Neural progenitor cell (in vitro differentiated cells): ENCODE results near the gene ENPP7. TPM values are rescaled to one million over a fixed set of nuclear protein-coding genes. Genes with fewer than 3 reads are reported as not detected.
"Not testable (repeated sequence)": the region's sequence is repeated elsewhere in the genome, so short reads cannot be mapped to it uniquely, and the experiment has no call there.

Source experiments
- DNase-seq: peaks from one replicate; pipeline ENCODE4 v3.0.0-alpha.2; 2016; ENCODE audit warnings: low spot score
- H2AFZ ChIP-seq: fragments of 200-600 bp; sonication (generic); replicated peaks from 2 replicates; pipeline ENCODE4 v1.6.1; 2016; ENCODE audit warnings: antibody characterized with exemption
- H3F3A ChIP-seq: fragments of 200-600 bp; sonication (generic); 2 replicates; pipeline ENCODE4 v1.6.1; 2016; ENCODE audit warnings: antibody characterized with exemption, low read depth
- H3K27ac ChIP-seq: fragments of 200-600 bp; sonication (generic); 2 replicates; pipeline ENCODE4 v1.5.1; 2016; ENCODE audit warnings: mild to moderate bottlenecking
- H3K27me3 ChIP-seq: fragments of 200-600 bp; sonication (generic); 2 replicates; pipeline ENCODE4 v1.6.1; 2016; ENCODE audit warnings: mild to moderate bottlenecking, moderate library complexity
- H3K36me3 ChIP-seq: fragments of 200-600 bp; sonication (generic); 2 replicates; pipeline ENCODE4 v1.5.1; 2016
- H3K4me1 ChIP-seq: fragments of 200-600 bp; sonication (generic); 2 replicates; pipeline ENCODE4 v1.6.1; 2016; ENCODE audit warnings: mixed run types
- H3K4me2 ChIP-seq: fragments of 200-600 bp; sonication (generic); 2 replicates; pipeline ENCODE4 v1.6.1; 2016
- H3K4me3 ChIP-seq: fragments of 200-600 bp; sonication (generic); 2 replicates; pipeline ENCODE4 v1.5.1; 2016
- H3K79me2 ChIP-seq: fragments of 200-600 bp; sonication (generic); 2 replicates; pipeline ENCODE4 v1.6.1; 2016; ENCODE audit warnings: low read depth
- H3K9ac ChIP-seq: fragments of 200-600 bp; sonication (generic); 2 replicates; pipeline ENCODE4 v1.6.1; 2016
- H3K9me3 ChIP-seq: fragments of 200-600 bp; sonication (generic); 2 replicates; pipeline ENCODE4 v1.5.1; 2016; ENCODE audit warnings: low read depth
- H4K20me1 ChIP-seq: fragments of 200-600 bp; sonication (generic); 2 replicates; pipeline ENCODE4 v1.6.1; 2016; ENCODE audit warnings: low read depth
- H3K27ac Mint-ChIP-seq: 3 replicates; pipeline ENCODE4 v1.8.0; 2021; ENCODE audit warnings: mixed read lengths
- H3K27me3 Mint-ChIP-seq: 2 replicates; pipeline ENCODE4 v1.8.0; 2022; ENCODE audit warnings: low read depth, mild to moderate bottlenecking, inconsistent platforms, moderate library complexity, mixed read lengths; ENCODE audit not compliant: insufficient read depth
- H3K36me3 Mint-ChIP-seq: 3 replicates; pipeline ENCODE4 v1.8.0; 2021; ENCODE audit warnings: mixed read lengths
- H3K4me1 Mint-ChIP-seq: 3 replicates; pipeline ENCODE4 v1.8.0; 2021; ENCODE audit warnings: mixed read lengths
- H3K4me3 Mint-ChIP-seq: 3 replicates; pipeline ENCODE4 v1.8.0; 2021; ENCODE audit warnings: mild to moderate bottlenecking, moderate library complexity, mixed read lengths
- H3K9me3 Mint-ChIP-seq: 3 replicates; pipeline ENCODE4 v1.8.0; 2020; ENCODE audit warnings: mixed read lengths
- EZH2 ChIP-seq: fragments of 200-600 bp; sonication (generic); IDR thresholded peaks from 2 replicates; pipeline ENCODE4 v1.6.1; 2017; ENCODE audit warnings: antibody characterized with exemption, mild to moderate bottlenecking, moderate library complexity
- EZH2phosphoT487 ChIP-seq: fragments of 200-600 bp; sonication (generic); IDR thresholded peaks from 2 replicates; pipeline ENCODE4 v1.6.1; 2017; ENCODE audit warnings: antibody characterized with exemption
- total RNA-seq: library from RNA; depleted of rRNA; stranded (reverse); fragments of >200 nt; gene quantifications from 2 replicates; pipeline ENCODE4 v1.2.3, GENCODE V29; 2015; ENCODE audit warnings: low replicate concordance
- TF ChIP-seq, protein P1 (sequence below): fragments of 200-600 bp; sonication (generic); IDR thresholded peaks from 2 replicates; pipeline ENCODE4 v1.5.1; 2017; ENCODE audit warnings: antibody characterized with exemption, mild to moderate bottlenecking

ENPP7 gene
- total RNA-seq, 1 donor from 2014 or later = not detected

DNA sequence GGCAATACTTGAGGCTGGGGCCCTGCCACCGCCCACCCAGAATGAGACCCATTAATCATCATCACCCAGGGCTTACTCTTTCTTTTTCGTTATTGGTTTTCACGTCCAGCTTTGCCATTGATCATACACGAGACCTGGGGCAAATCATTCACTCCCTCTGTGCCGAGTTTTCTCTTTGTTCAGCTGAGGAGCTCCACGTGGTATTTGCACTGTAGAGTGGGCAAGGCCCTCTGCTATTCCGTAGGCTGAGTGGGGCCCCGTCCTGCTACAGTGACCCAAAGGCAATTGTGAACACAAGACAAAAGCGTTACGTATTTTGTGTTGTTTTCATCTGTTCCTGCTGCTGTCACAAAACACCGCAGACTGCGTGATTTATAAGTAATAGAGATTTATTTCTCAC, 23.6 kb downstream of the ENPP7 start:
- no peak overlapping the region for H3K4me2 ChIP-seq
- H4K20me1 ChIP-seq = no peaks in the 10 kb centered on the region
- H2AFZ ChIP-seq = no peak overlapping the region
- peaks cover 28% of the 10 kb centered on the region for H3K27me3 ChIP-seq
- H3K4me1 Mint-ChIP-seq = peaks cover 4% of the 10 kb centered on the region
- H3F3A ChIP-seq = peaks cover 7% of the 10 kb centered on the region
- no peaks in the 10 kb centered on the region for H3K36me3 ChIP-seq
- H3K27ac ChIP-seq = no peak overlapping the region
- H3K4me3 ChIP-seq = no peak overlapping the region
- no peaks in the 10 kb centered on the region for H3K79me2 ChIP-seq
- no peak overlapping the region for H3K9ac ChIP-seq
- no peak overlapping the region for H3K4me3 Mint-ChIP-seq
- H3K9me3 ChIP-seq = no peaks in the 10 kb centered on the region
- H3K27ac Mint-ChIP-seq = no peak overlapping the region
- no peaks in the 10 kb centered on the region for H3K4me1 ChIP-seq
- DNase-seq = no peak
- H3K9me3 Mint-ChIP-seq = no peaks in the 10 kb centered on the region
- H3K36me3 Mint-ChIP-seq = no peaks in the 10 kb centered on the region
- TF ChIP-seq, protein P1, sequence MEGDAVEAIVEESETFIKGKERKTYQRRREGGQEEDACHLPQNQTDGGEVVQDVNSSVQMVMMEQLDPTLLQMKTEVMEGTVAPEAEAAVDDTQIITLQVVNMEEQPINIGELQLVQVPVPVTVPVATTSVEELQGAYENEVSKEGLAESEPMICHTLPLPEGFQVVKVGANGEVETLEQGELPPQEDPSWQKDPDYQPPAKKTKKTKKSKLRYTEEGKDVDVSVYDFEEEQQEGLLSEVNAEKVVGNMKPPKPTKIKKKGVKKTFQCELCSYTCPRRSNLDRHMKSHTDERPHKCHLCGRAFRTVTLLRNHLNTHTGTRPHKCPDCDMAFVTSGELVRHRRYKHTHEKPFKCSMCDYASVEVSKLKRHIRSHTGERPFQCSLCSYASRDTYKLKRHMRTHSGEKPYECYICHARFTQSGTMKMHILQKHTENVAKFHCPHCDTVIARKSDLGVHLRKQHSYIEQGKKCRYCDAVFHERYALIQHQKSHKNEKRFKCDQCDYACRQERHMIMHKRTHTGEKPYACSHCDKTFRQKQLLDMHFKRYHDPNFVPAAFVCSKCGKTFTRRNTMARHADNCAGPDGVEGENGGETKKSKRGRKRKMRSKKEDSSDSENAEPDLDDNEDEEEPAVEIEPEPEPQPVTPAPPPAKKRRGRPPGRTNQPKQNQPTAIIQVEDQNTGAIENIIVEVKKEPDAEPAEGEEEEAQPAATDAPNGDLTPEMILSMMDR = no peak
- TF ChIP-seq EZH2 (no peak), EZH2phosphoT487 (no peak)
- H3K27me3 Mint-ChIP-seq = peaks cover 12% of the 10 kb centered on the region

DNA sequence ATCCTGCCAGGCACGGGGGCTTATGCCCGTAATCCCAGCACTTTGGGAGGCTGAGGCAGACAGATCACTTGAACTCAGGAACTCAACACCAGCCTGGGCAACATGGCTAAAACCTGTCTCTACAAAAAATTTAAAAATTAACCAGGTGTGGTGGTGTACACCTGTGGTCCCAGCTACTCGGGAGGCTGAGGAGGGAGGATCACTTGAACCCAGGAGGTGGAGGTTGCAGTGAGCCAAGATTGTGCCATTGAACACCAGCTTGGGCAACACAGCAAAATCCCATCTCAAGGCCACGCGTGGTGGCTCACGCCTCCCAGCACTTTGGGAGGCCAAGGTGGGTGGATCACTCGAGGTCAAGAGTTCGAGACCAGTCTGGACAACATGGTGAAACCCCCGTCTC, 24.2 kb downstream of the ENPP7 start:
- peaks cover 23% of the 10 kb centered on the region for H3K27me3 ChIP-seq
- H3K4me1 Mint-ChIP-seq, H3K36me3 Mint-ChIP-seq, H3K79me2 ChIP-seq, H3K27ac Mint-ChIP-seq, H3K4me2 ChIP-seq, H2AFZ ChIP-seq, H3K9me3 Mint-ChIP-seq, H3K9ac ChIP-seq, H3K9me3 ChIP-seq, H3K4me1 ChIP-seq, H3K27me3 Mint-ChIP-seq, H3K27ac ChIP-seq, H3K36me3 ChIP-seq, DNase-seq, H3K4me3 ChIP-seq, H4K20me1 ChIP-seq, H3F3A ChIP-seq, H3K4me3 Mint-ChIP-seq: not testable (repeated sequence)

DNA sequence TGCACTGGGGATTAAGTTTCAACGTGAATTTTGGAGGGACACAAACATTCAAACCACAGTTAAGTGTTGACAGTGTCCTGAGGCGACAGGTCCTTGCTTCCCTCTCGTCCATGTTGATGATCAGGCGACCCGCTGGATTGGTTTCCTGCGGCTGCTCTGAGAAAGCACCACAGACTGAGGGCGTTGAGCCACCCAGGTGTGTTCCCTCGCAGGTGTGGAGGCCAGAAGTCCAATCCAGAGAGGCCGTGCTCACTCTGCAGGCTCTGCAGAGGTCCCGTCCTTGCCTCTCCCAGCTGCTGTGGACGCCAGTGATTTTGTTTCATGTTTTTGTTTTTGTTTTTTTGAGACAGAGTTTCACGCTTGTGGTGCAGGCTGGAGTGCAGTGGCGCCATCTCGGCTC, 24.8 kb downstream of the ENPP7 start:
- no peaks in the 10 kb centered on the region for H3K9me3 Mint-ChIP-seq
- no peaks in the 10 kb centered on the region for H3K4me1 Mint-ChIP-seq

DNA sequence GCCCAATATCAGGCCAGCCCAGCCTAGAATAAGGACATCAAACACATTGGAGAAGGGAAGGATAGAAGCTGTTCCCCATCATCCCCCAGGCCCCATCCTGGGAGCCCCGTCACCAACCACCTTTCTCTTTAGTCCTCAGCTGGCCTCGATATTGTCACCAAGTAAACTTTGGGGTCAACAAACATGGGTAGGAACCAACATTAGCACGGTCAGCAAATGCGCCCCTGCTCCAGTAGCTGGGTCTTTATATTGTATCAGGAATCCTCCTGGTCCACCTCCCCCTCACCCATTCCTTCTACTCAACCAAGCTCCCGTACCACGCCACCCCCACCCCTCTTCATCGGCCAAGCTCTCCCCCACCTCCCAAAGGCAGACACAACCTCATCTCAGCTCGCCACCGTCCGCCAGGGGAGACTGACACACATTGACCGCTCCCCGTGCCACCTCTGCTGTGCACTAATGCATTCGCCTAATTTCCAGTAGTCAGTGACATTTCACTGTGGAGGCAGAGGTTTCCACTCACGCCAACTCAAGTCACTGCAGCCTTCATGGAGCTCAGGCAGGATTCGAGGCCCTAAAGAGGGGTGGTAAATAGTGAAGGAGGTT, 26.5 kb downstream of the ENPP7 start:
- DNase-seq = no peak
- H3K4me3 ChIP-seq = no peak overlapping the region
- Mint-ChIP-seq H3K27ac (no peak overlapping the region), H3K4me1 (no peaks in the 10 kb centered on the region), H3K27me3 (peaks cover 8% of the 10 kb centered on the region), H3K36me3 (no peaks in the 10 kb centered on the region), H3K9me3 (no peaks in the 10 kb centered on the region), H3K4me3 (no peak overlapping the region)
- H3K27me3 ChIP-seq = no peaks in the 10 kb centered on the region
- no peaks in the 10 kb centered on the region for H3F3A ChIP-seq
- H3K9me3 ChIP-seq = no peaks in the 10 kb centered on the region
- TF ChIP-seq, protein P1 = no peak
- TF ChIP-seq EZH2 (no peak), EZH2phosphoT487 (no peak)
- H3K9ac ChIP-seq = no peak overlapping the region
- H3K36me3 ChIP-seq = no peaks in the 10 kb centered on the region
- no peaks in the 10 kb centered on the region for H4K20me1 ChIP-seq
- H3K4me2 ChIP-seq = no peak overlapping the region
- no peak overlapping the region for H3K27ac ChIP-seq
- H3K79me2 ChIP-seq = no peaks in the 10 kb centered on the region
- no peaks in the 10 kb centered on the region for H3K4me1 ChIP-seq
- no peak overlapping the region for H2AFZ ChIP-seq

More for the DNA sequence above, 24.8 kb downstream of the ENPP7 start:
- Histone ChIP-seq H3K27ac (no peak overlapping the region), H3K9me3 (no peaks in the 10 kb centered on the region), H4K20me1 (no peaks in the 10 kb centered on the region), H3K9ac (no peak overlapping the region), H3K4me1 (no peaks in the 10 kb centered on the region), H3F3A (no peaks in the 10 kb centered on the region), H3K79me2 (no peaks in the 10 kb centered on the region), H3K36me3 (no peaks in the 10 kb centered on the region), H3K4me3 (no peak overlapping the region), H3K27me3 (peaks cover 16% of the 10 kb centered on the region), H3K4me2 (no peak overlapping the region), H2AFZ (no peak overlapping the region)
- H3K4me3 Mint-ChIP-seq = no peak overlapping the region
- DNase-seq = no peak
- TF ChIP-seq EZH2 (no peak), EZH2phosphoT487 (no peak)
- TF ChIP-seq, protein P1 = no peak
- no peak overlapping the region for H3K27ac Mint-ChIP-seq
- no peaks in the 10 kb centered on the region for H3K36me3 Mint-ChIP-seq
- H3K27me3 Mint-ChIP-seq = peaks cover 8% of the 10 kb centered on the region
